ENCODE data around the gene SMIM27.

GRCh38 chr9:32584784-32585183 is 32.7 kb downstream of the SMIM27 start:
- TF ChIP-seq CTCF (IDR thresholded peaks at IDR 0.05; ENCODE audit: low read length), result no peak
- no peak for TF ChIP-seq EZH2 (optimal IDR thresholded peaks at IDR 0.05; ENCODE audit: low read depth, low read length)
